HG03457 (cell line): Measurements from ENCODE around the gene TMEM174.
"Not testable (repeated sequence)": the region's sequence is repeated elsewhere in the genome, so short reads cannot be mapped to it uniquely, and the experiment has no call there.

ENCODE experiments used
- ATAC-seq: cut with Tn5 transposase; IDR thresholded peaks from one replicate; pipeline ENCODE4 v1.9.1; 2021; ENCODE audit warnings: moderate number of reproducible peaks; ENCODE audit not compliant: unreplicated experiment

TMEM174 gene

GRCh38 chr5:73192370-73192769 lies 19.4 kb downstream of the TMEM174 start:
- no peak for ATAC-seq

- ATAC-seq = no peak
Measured at GRCh38 chr5:73193592-73193991, 20.6 kb downstream of the TMEM174 start.

- ATAC-seq = no peak
Measured at GRCh38 chr5:73196201-73196600, 23.2 kb downstream of the TMEM174 start.

- no peak for ATAC-seq
Measured at GRCh38 chr5:73197637-73198257, 24.8 kb downstream of the TMEM174 start.

- no peak for ATAC-seq
Measured at GRCh38 chr5:73198833-73199592, 26.0 kb downstream of the TMEM174 start.

- no peak for ATAC-seq
Measured at GRCh38 chr5:73199671-73200070, 26.7 kb downstream of the TMEM174 start.

- ATAC-seq = no peak
Measured at GRCh38 chr5:73201547-73202513, 28.8 kb downstream of the TMEM174 start.

GRCh38 chr5:73204332-73204731 lies 31.3 kb downstream of the TMEM174 start:
- no peak for ATAC-seq

- no peak for ATAC-seq
Measured at GRCh38 chr5:73204733-73205132, 31.7 kb downstream of the TMEM174 start.

- ATAC-seq = no peak
Measured at GRCh38 chr5:73205305-73205704, 32.3 kb downstream of the TMEM174 start.

GRCh38 chr5:73207239-73207638 lies 34.2 kb downstream of the TMEM174 start:
- ATAC-seq = not testable (repeated sequence)

GRCh38 chr5:73209075-73209474 lies 36.1 kb downstream of the TMEM174 start:
- not testable (repeated sequence) for ATAC-seq

GRCh38 chr5:73212693-73213092 lies 39.7 kb downstream of the TMEM174 start:
- not testable (repeated sequence) for ATAC-seq

GRCh38 chr5:73213566-73213998 lies 40.6 kb downstream of the TMEM174 start:
- ATAC-seq = no peak

GRCh38 chr5:73214306-73214705 lies 41.3 kb downstream of the TMEM174 start:
- no peak for ATAC-seq

- no peak for ATAC-seq
Measured at GRCh38 chr5:73214996-73215395, 42.0 kb downstream of the TMEM174 start.

- no peak for ATAC-seq
Measured at GRCh38 chr5:73215531-73215890, 42.5 kb downstream of the TMEM174 start.

- ATAC-seq = no peak
Measured at GRCh38 chr5:73215891-73216610, 43.1 kb downstream of the TMEM174 start.

- ATAC-seq = no peak
Measured at GRCh38 chr5:73218552-73219171, 45.7 kb downstream of the TMEM174 start.

- not testable (repeated sequence) for ATAC-seq
Measured at GRCh38 chr5:73219336-73219735, 46.3 kb downstream of the TMEM174 start.
